Measurements from ENCODE around the gene CADM4.
A peak's percentile ranks its signal among the peaks of the same experiment; 100 is the strongest.

The CADM4 gene

GRCh38 chr19:43675906-43676305, 36.3 kb upstream of the CADM4 start:
- Histone ChIP-seq H3K9ac (ENCODE audit: low read length in 2 of 2) (no peak overlapping the region), H3K27ac (ENCODE audit: low read length) (no peak overlapping the region)

GRCh38 chr19:43675269-43675879, 35.7 kb upstream of the CADM4 start:
- H3K9ac ChIP-seq (ENCODE audit: low read length in 2 of 2) = no peak overlapping the region
- H3K4me1 ChIP-seq (ENCODE audit: control insufficient read depth, insufficient read depth, low read length) = peaks cover 2% of the 10 kb centered on the region
- no peaks in the 10 kb centered on the region for H3K36me3 ChIP-seq (ENCODE audit: control insufficient read depth in 2 of 2, insufficient read depth in 2 of 2, low read length in 2 of 2)
- H3K4me3 ChIP-seq (ENCODE audit: low read length in 2 of 2) = no peak overlapping the region
- H3K27me3 ChIP-seq (ENCODE audit: control insufficient read depth in 1 of 2, insufficient read depth in 2 of 2, low read length in 2 of 2) = no peaks in the 10 kb centered on the region
- H3K9me3 ChIP-seq (ENCODE audit: control insufficient read depth in 2 of 2, low read length in 2 of 2) = no peaks in the 10 kb centered on the region
- no peak overlapping the region for H3K27ac ChIP-seq (ENCODE audit: low read length)

More at GRCh38 chr19:43675906-43676305, 36.3 kb upstream of the CADM4 start:
- no peaks in the 10 kb centered on the region for H3K36me3 ChIP-seq (ENCODE audit: control insufficient read depth in 2 of 2, insufficient read depth in 2 of 2, low read length in 2 of 2)
- no peaks in the 10 kb centered on the region for H3K4me1 ChIP-seq (ENCODE audit: control insufficient read depth, insufficient read depth, low read length)
- no peaks in the 10 kb centered on the region for H3K9me3 ChIP-seq (ENCODE audit: control insufficient read depth in 2 of 2, low read length in 2 of 2)
- no peaks in the 10 kb centered on the region for H3K27me3 ChIP-seq (ENCODE audit: control insufficient read depth in 1 of 2, insufficient read depth in 2 of 2, low read length in 2 of 2)
- H3K4me3 ChIP-seq (ENCODE audit: low read length in 2 of 2) = no peak overlapping the region

- Histone ChIP-seq H3K9me3 (ENCODE audit: control insufficient read depth in 2 of 2, low read length in 2 of 2) (no peaks in the 10 kb centered on the region), H3K27ac (ENCODE audit: low read length) (peak overlapping the region; percentile 11), H3K4me3 (ENCODE audit: low read length in 2 of 2) (no peak overlapping the region), H3K4me1 (ENCODE audit: control insufficient read depth, insufficient read depth, low read length) (peaks cover 10% of the 10 kb centered on the region), H3K9ac (ENCODE audit: low read length in 2 of 2) (no peak overlapping the region), H3K27me3 (ENCODE audit: control insufficient read depth in 1 of 2, insufficient read depth in 2 of 2, low read length in 2 of 2) (no peaks in the 10 kb centered on the region), H3K36me3 (ENCODE audit: control insufficient read depth in 2 of 2, insufficient read depth in 2 of 2, low read length in 2 of 2) (no peaks in the 10 kb centered on the region)
Observed at GRCh38 chr19:43674596-43674995, 34.9 kb upstream of the CADM4 start.

- Histone ChIP-seq H3K9me3 (ENCODE audit: control insufficient read depth in 2 of 2, low read length in 2 of 2) (no peaks in the 10 kb centered on the region), H3K27ac (ENCODE audit: low read length) (peak overlapping the region; percentile 11), H3K4me3 (ENCODE audit: low read length in 2 of 2) (no peak overlapping the region), H3K4me1 (ENCODE audit: control insufficient read depth, insufficient read depth, low read length) (peaks cover 10% of the 10 kb centered on the region), H3K36me3 (ENCODE audit: control insufficient read depth in 2 of 2, insufficient read depth in 2 of 2, low read length in 2 of 2) (no peaks in the 10 kb centered on the region), H3K9ac (ENCODE audit: low read length in 2 of 2) (no peak overlapping the region), H3K27me3 (ENCODE audit: control insufficient read depth in 1 of 2, insufficient read depth in 2 of 2, low read length in 2 of 2) (no peaks in the 10 kb centered on the region)
Observed at GRCh38 chr19:43674183-43674582, 34.5 kb upstream of the CADM4 start.

- H3K27ac ChIP-seq (ENCODE audit: low read length) = no peak overlapping the region
Observed at GRCh38 chr19:43673637-43674036, 34.0 kb upstream of the CADM4 start.

GRCh38 chr19:43672061-43672679, 32.5 kb upstream of the CADM4 start:
- no peaks in the 10 kb centered on the region for H3K9me3 ChIP-seq (ENCODE audit: control insufficient read depth in 2 of 2, low read length in 2 of 2)
- no peak overlapping the region for H3K9ac ChIP-seq (ENCODE audit: low read length in 2 of 2)
- peaks cover 19% of the 10 kb centered on the region for H3K4me1 ChIP-seq (ENCODE audit: control insufficient read depth, insufficient read depth, low read length)
- H3K4me3 ChIP-seq (ENCODE audit: low read length in 2 of 2) = no peak overlapping the region
- H3K27ac ChIP-seq (ENCODE audit: low read length) = no peak overlapping the region
- H3K36me3 ChIP-seq (ENCODE audit: control insufficient read depth in 2 of 2, insufficient read depth in 2 of 2, low read length in 2 of 2) = no peaks in the 10 kb centered on the region
- H3K27me3 ChIP-seq (ENCODE audit: control insufficient read depth in 1 of 2, insufficient read depth in 2 of 2, low read length in 2 of 2) = no peaks in the 10 kb centered on the region

More at GRCh38 chr19:43673637-43674036, 34.0 kb upstream of the CADM4 start:
- Histone ChIP-seq H3K4me3 (ENCODE audit: low read length in 2 of 2) (no peak overlapping the region), H3K36me3 (ENCODE audit: control insufficient read depth in 2 of 2, insufficient read depth in 2 of 2, low read length in 2 of 2) (no peaks in the 10 kb centered on the region), H3K27me3 (ENCODE audit: control insufficient read depth in 1 of 2, insufficient read depth in 2 of 2, low read length in 2 of 2) (no peaks in the 10 kb centered on the region), H3K4me1 (ENCODE audit: control insufficient read depth, insufficient read depth, low read length) (peaks cover 10% of the 10 kb centered on the region), H3K9ac (ENCODE audit: low read length in 2 of 2) (no peak overlapping the region), H3K9me3 (ENCODE audit: control insufficient read depth in 2 of 2, low read length in 2 of 2) (no peaks in the 10 kb centered on the region)

GRCh38 chr19:43668406-43669109, 28.9 kb upstream of the CADM4 start:
- H3K36me3 ChIP-seq (ENCODE audit: control insufficient read depth in 2 of 2, insufficient read depth in 2 of 2, low read length in 2 of 2) = no peaks in the 10 kb centered on the region
- H3K9me3 ChIP-seq (ENCODE audit: control insufficient read depth in 2 of 2, low read length in 2 of 2) = no peaks in the 10 kb centered on the region
- peak overlapping the region; percentile 70 to 80 for H3K4me3 ChIP-seq (ENCODE audit: low read length in 2 of 2)
- peaks cover 19% of the 10 kb centered on the region for H3K4me1 ChIP-seq (ENCODE audit: control insufficient read depth, insufficient read depth, low read length)
- H3K27me3 ChIP-seq (ENCODE audit: control insufficient read depth in 1 of 2, insufficient read depth in 2 of 2, low read length in 2 of 2) = no peaks in the 10 kb centered on the region
- peak overlapping the region; percentile 90 for H3K27ac ChIP-seq (ENCODE audit: low read length)
- peak overlapping the region; percentile 87 to 89 for H3K9ac ChIP-seq (ENCODE audit: low read length in 2 of 2)

GRCh38 chr19:43667876-43668405, 28.3 kb upstream of the CADM4 start:
- H3K9me3 ChIP-seq (ENCODE audit: control insufficient read depth in 2 of 2, low read length in 2 of 2) = no peaks in the 10 kb centered on the region
- H3K9ac ChIP-seq (ENCODE audit: low read length in 2 of 2) = peak overlapping the region; percentile 55 to 64
- H3K4me3 ChIP-seq (ENCODE audit: low read length in 2 of 2) = peak overlapping the region; percentile 80 to 82
- no peaks in the 10 kb centered on the region for H3K27me3 ChIP-seq (ENCODE audit: control insufficient read depth in 1 of 2, insufficient read depth in 2 of 2, low read length in 2 of 2)
- H3K4me1 ChIP-seq (ENCODE audit: control insufficient read depth, insufficient read depth, low read length) = peaks cover 19% of the 10 kb centered on the region
- no peaks in the 10 kb centered on the region for H3K36me3 ChIP-seq (ENCODE audit: control insufficient read depth in 2 of 2, insufficient read depth in 2 of 2, low read length in 2 of 2)
- H3K27ac ChIP-seq (ENCODE audit: low read length) = peak overlapping the region; percentile 53

GRCh38 chr19:43667126-43667875, 27.7 kb upstream of the CADM4 start:
- Histone ChIP-seq H3K4me1 (ENCODE audit: control insufficient read depth, insufficient read depth, low read length) (peaks cover 19% of the 10 kb centered on the region), H3K9ac (ENCODE audit: low read length in 2 of 2) (peak overlapping the region; percentile 55 to 64), H3K27ac (ENCODE audit: low read length) (peak overlapping the region; percentile 53), H3K4me3 (ENCODE audit: low read length in 2 of 2) (peak overlapping the region; percentile 80 to 82), H3K27me3 (ENCODE audit: control insufficient read depth in 1 of 2, insufficient read depth in 2 of 2, low read length in 2 of 2) (no peaks in the 10 kb centered on the region), H3K9me3 (ENCODE audit: control insufficient read depth in 2 of 2, low read length in 2 of 2) (no peaks in the 10 kb centered on the region), H3K36me3 (ENCODE audit: control insufficient read depth in 2 of 2, insufficient read depth in 2 of 2, low read length in 2 of 2) (no peaks in the 10 kb centered on the region)

GRCh38 chr19:43664018-43664417, 24.4 kb upstream of the CADM4 start:
- Histone ChIP-seq H3K4me1 (ENCODE audit: control insufficient read depth, insufficient read depth, low read length) (peaks cover 12% of the 10 kb centered on the region), H3K27ac (ENCODE audit: low read length) (no peak overlapping the region), H3K36me3 (ENCODE audit: control insufficient read depth in 2 of 2, insufficient read depth in 2 of 2, low read length in 2 of 2) (no peaks in the 10 kb centered on the region), H3K9me3 (ENCODE audit: control insufficient read depth in 2 of 2, low read length in 2 of 2) (no peaks in the 10 kb centered on the region), H3K4me3 (ENCODE audit: low read length in 2 of 2) (no peak overlapping the region), H3K9ac (ENCODE audit: low read length in 2 of 2) (no peak overlapping the region), H3K27me3 (ENCODE audit: control insufficient read depth in 1 of 2, insufficient read depth in 2 of 2, low read length in 2 of 2) (no peaks in the 10 kb centered on the region)

Measured in stomach smooth muscle (tissue), 2 donors.